NCI-H1436 (cell line): ENCODE data around the gene DDI2.
"Not testable (repeated sequence)": the region's sequence is repeated elsewhere in the genome, so short reads cannot be mapped to it uniquely, and the experiment has no call there.

Experiments
- DNase-seq: peaks from one replicate; lab custom pipeline; 2025; lab: John Stamatoyannopoulos, UW

The DDI2 gene

GRCh38 chr1:15617173-15618076 lies at the start of gene DDI2:
TSS of gene DDI2 (plus strand) at chr1:15617458. CDS start at chr1:15617671, 213 bp downstream.
- peak; percentile 95 for DNase-seq

- DNase-seq = no peak
These were observed 48.7 kb upstream of the DDI2 start for GRCh38 chr1:15568387-15569073.

GRCh38 chr1:15570861-15571260 lies 46.4 kb upstream of the DDI2 start:
- DNase-seq = no peak

- DNase-seq = no peak
These were observed 46.0 kb upstream of the DDI2 start for GRCh38 chr1:15571266-15571665.

GRCh38 chr1:15573477-15573876 lies 43.8 kb upstream of the DDI2 start:
- no peak for DNase-seq

- no peak for DNase-seq
These were observed 42.5 kb upstream of the DDI2 start for GRCh38 chr1:15574741-15575140.

- no peak for DNase-seq
These were observed 41.6 kb upstream of the DDI2 start for GRCh38 chr1:15575549-15576150.

GRCh38 chr1:15577691-15578090 lies 39.6 kb upstream of the DDI2 start:
- no peak for DNase-seq

- DNase-seq = no peak
These were observed 38.2 kb upstream of the DDI2 start for GRCh38 chr1:15578921-15579682.

- no peak for DNase-seq
These were observed 37.6 kb upstream of the DDI2 start for GRCh38 chr1:15579683-15580047.

GRCh38 chr1:15583016-15583706 lies 34.1 kb upstream of the DDI2 start:
- DNase-seq = no peak

GRCh38 chr1:15584489-15585363 lies 32.5 kb upstream of the DDI2 start, which contains the start of gene AGMAT:
TSS of gene AGMAT (minus strand) at chr1:15585051. CDS start at chr1:15584967, 84 bp downstream.
- no peak for DNase-seq

- DNase-seq = no peak
These were observed 25.0 kb upstream of the DDI2 start for GRCh38 chr1:15592285-15592684.

GRCh38 chr1:15595809-15596617 lies 21.2 kb upstream of the DDI2 start:
- no peak for DNase-seq

- no peak for DNase-seq
These were observed 18.8 kb upstream of the DDI2 start for GRCh38 chr1:15598436-15598835.

- DNase-seq = peak; percentile 95
These were observed 13.9 kb upstream of the DDI2 start for GRCh38 chr1:15603050-15603965.

- DNase-seq = not testable (repeated sequence)
These were observed 13.3 kb upstream of the DDI2 start for GRCh38 chr1:15603966-15604282.

- DNase-seq = not testable (repeated sequence)
These were observed 12.9 kb upstream of the DDI2 start for GRCh38 chr1:15604400-15604799.
